Sigmoid colon (tissue), 3 donors: Measurements from ENCODE around the gene RHEB.

ENCODE experiments used
- CTCF ChIP-seq, 4 experiments: fragments of 450-650 bp in 3 of 4; fragments of 200-600 bp in 1 of 4; IDR thresholded peaks; one replicate each; pipeline ENCODE4 v1.5.1; 2016 to 2019; ENCODE audit warnings: antibody characterized with exemption in 4 of 4, mild to moderate bottlenecking in 3 of 4, moderate library complexity in 2 of 4
- POLR2A ChIP-seq, 2 donors: fragments of 450-650 bp; IDR thresholded peaks; one replicate each; pipeline ENCODE4 v1.6.1; 2016; ENCODE audit warnings: antibody characterized with exemption in 2 of 2, mild to moderate bottlenecking in 2 of 2, moderate library complexity in 2 of 2

DNA sequence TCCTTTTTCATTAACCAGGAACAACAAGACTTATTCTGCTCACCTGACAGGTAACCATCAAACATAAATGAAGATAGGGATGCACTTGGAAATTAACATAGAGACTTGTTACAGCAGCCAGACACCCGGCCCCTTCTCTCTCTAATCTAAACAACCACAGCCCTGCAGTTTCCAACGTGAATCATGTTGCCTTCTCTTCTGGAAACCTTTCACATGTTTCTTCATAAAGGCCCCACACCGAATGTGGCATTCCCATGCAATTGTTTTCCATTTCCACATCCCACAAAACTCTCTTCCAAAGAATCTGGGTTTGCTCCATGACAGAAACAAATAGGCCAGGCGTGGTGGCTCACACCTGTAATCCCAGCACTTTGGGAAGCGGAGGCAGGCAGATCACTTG lies 94.9 kb downstream of the RHEB start:
- TF ChIP-seq POLR2A (IDR thresholded peaks at IDR 0.05) (no peak), CTCF (IDR thresholded peaks at IDR 0.05) (no peak)
